GM12872 (cell line): Measurements from ENCODE around the gene C1GALT1.

Experiments used
- TF ChIP-seq, protein P1 (sequence below): IDR thresholded peaks from 3 replicates; pipeline ENCODE4 v1.5.1; 2011; ENCODE audit warnings: low read depth, mild to moderate bottlenecking, low read length, moderate library complexity; ENCODE audit not compliant: insufficient read depth

The C1GALT1 gene

DNA sequence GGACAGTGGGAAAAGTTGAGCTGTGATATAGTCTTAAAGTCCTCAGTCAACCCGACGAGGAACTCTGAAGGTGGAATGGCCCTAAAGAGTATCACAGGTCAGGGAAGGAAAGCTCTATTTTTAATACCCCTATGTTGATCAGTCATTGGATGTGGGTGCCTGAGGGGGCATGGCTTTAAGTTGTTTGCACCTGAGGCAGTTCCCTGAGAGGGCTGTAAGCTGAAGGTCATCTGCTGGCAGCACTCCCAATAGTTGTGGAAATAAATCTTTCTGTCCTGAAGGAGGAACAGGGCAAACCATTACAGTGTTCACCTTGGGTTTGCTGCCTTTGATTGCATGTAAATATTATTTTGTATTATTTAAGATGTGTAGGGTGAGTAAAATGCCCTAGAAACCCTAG lies 17.8 kb upstream of the C1GALT1 start:
- TF ChIP-seq, protein P1, sequence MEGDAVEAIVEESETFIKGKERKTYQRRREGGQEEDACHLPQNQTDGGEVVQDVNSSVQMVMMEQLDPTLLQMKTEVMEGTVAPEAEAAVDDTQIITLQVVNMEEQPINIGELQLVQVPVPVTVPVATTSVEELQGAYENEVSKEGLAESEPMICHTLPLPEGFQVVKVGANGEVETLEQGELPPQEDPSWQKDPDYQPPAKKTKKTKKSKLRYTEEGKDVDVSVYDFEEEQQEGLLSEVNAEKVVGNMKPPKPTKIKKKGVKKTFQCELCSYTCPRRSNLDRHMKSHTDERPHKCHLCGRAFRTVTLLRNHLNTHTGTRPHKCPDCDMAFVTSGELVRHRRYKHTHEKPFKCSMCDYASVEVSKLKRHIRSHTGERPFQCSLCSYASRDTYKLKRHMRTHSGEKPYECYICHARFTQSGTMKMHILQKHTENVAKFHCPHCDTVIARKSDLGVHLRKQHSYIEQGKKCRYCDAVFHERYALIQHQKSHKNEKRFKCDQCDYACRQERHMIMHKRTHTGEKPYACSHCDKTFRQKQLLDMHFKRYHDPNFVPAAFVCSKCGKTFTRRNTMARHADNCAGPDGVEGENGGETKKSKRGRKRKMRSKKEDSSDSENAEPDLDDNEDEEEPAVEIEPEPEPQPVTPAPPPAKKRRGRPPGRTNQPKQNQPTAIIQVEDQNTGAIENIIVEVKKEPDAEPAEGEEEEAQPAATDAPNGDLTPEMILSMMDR, result no peak

DNA sequence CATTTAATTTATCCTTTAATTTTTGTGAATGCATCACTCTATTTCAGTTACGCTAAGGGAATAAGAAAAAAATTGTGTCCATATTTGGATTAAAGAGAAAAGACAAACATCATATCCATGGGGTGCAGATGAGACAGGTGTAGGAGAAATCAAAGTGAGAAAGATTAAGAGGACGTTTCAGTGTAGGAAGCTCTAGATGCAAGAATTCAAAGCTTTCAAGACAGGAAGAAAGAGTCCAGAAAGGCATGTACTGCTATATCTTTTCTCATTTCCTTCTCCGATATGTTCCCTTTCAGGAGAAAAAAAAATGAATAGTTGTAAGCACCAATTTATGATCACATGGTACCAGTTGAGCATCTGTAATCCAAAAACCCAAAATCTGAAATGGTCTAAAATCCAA lies 17.0 kb upstream of the C1GALT1 start:
- TF ChIP-seq, protein P1, result no peak

DNA sequence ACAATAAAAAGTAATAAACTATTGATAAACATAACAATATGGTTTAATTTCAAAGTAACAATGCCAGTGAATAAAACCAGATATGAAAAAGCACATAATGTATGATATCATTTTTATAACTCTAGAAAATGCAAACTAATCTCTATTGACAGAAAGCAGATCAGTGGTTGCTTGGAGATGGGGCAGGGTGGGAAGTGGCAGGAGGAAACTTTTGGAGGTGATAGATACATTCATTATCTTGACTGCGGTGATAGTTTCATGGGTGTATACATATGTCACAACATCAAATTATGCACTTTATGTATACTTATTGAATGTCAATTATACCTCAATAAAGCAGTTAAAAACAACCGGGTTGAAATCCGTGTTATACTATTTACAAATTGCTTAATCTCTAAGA lies 16.0 kb upstream of the C1GALT1 start:
- TF ChIP-seq, protein P1, result no peak

DNA sequence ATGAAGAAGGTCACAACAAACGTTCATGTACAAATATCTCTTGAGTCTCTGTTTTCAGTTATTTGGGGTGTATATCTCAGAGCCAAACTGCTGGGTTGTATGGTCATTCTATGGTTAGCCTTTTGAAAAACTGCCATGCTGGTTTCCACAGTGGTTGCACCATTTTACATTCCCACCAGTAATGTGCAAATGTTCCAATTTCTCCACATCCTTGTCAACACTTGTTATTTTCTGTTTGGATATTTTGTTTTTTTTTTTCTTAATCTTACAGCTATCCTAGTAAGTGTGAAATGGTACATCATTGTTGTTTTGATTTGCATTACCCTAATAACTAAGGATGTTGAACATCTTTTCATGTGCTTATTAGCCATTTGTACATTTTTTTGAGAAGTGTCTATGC lies 13.0 kb upstream of the C1GALT1 start:
- TF ChIP-seq, protein P1, result no peak

DNA sequence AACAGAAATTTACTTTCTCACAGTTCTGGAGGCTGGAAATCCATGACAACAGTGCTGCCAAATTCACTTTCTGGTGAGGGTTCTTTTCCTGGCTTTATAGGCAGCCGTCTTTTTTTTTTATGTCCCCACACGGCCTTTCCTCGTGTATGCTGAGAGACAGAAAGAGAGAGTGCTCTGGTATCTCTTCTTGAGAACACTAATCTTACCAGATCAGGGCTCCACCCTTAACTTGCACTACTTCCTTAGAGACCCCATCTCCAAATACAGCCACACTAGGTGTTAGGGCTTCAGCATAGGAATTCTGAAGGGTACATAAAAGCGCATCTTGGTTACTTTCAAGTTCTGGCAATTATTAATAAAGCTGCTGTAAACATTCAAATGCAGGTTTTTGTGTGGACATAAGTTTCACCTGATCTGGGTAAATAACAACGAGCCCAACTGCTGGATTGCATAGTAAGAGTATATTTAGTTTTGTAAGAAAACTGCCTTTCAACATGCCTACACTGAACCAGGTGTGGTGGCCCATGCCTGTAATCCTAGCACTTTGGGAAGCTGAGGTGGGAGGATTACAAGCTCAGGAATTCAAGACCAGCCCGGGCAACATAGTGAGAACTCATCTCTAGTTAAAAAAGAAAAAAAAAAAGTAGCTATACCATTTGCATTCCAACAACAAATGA lies 8.2 kb upstream of the C1GALT1 start:
- TF ChIP-seq, protein P1, result no peak

DNA sequence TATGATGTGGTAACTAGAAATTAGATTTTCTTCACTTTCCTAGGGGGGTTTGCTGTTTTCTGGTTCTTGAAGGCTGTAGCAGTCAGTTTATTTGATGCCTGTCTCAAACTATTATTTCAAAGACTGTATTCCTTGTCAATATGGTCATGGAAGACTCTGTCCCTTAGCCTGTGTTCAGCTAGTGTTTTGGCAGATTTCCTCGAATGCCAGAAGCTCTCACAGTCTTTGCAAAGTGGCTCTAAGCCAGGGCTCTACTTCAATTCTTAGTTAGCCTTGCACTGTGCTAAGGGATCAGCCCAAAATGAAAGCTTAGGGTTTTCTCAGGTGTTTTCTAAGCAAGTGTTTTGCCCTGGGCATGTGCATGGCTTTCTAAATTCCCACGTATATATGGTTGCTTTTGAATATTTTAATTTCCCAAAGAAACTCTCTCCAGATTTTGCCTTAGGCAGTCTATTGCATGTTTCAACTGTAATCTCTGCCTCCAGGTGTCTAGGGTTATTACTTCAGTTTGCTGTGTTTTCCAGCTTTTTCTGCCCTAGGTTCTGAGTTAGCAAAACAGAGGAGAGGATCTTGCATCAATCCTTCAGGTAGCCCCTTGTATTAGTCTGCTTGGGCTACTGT lies 7.2 kb upstream of the C1GALT1 start:
- TF ChIP-seq, protein P1, result no peak

DNA sequence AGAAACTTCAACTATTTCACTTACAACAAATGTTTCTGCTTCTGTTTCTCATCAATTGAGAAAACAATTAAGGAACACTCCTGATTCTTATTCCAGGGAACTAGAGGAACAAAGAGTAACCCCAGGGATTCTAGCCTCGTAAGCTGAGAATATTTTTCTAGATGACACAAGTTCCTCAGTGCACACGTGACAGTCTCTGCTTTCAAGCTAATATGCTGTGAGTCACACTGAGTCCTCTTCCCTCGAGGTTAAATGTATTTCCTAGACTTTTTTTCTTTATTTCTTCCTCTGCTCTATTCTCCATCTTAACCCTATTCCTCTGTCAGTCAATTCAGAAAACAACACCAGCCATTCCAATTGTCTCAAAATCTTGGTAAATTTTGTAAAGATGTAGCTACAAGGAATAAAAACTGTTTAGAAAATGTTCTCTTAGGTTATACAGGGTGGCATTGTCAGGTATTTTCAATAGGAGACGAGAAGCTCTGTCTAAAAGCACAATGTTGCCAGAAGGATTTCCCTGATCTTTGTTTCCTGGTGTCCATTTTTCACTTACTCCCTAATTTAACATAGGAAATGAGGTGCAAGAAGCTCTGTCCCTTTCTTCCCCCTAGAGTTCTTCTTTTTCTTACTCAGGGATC lies 5.8 kb upstream of the C1GALT1 start:
- TF ChIP-seq, protein P1, result no peak
